GM06990 (cell line): Measurements from ENCODE around the gene CPXM2.

Source experiments
- DNase-seq: peaks from one replicate; pipeline ENCODE4 v3.0.0-alpha.2; 2011; ENCODE audit not compliant: insufficient read length; ENCODE audit errors: extremely low read depth
- H3K27me3 ChIP-seq: replicated peaks from 2 replicates; pipeline ENCODE4 v1.6.0; 2011; ENCODE audit warnings: low read length; ENCODE audit not compliant: control insufficient read depth, insufficient read depth
- H3K36me3 ChIP-seq: 2 replicates; pipeline ENCODE4 v1.5.1; 2011; ENCODE audit warnings: low read length; ENCODE audit not compliant: control insufficient read depth, insufficient read depth
- H3K4me3 ChIP-seq: replicated peaks from 2 replicates; pipeline ENCODE4 v1.5.1; 2011; ENCODE audit warnings: low read depth, mild to moderate bottlenecking, control low read depth, low read length
- CTCF ChIP-seq: IDR thresholded peaks from 2 replicates; pipeline ENCODE4 v1.5.1; 2011; ENCODE audit warnings: low read length, control low read depth, mild to moderate bottlenecking, inconsistent platforms; ENCODE audit not compliant: insufficient read depth, poor library complexity, severe bottlenecking

CPXM2 gene

GRCh38 chr10:123934846-123935245 is 43.2 kb upstream of the CPXM2 start:
- H3K4me3 ChIP-seq, result no peak overlapping the region
- no peaks in the 10 kb centered on the region; the same call in 1 of the 2 replicates for H3K27me3 ChIP-seq
- H3K36me3 ChIP-seq, result no peaks in the 10 kb centered on the region
- TF ChIP-seq CTCF, result no peak
- DNase-seq, result no peak

- Histone ChIP-seq H3K36me3 (no peaks in the 10 kb centered on the region), H3K27me3 (no peaks in the 10 kb centered on the region), H3K4me3 (no peak overlapping the region)
- DNase-seq, result no peak
- TF ChIP-seq CTCF, result no peak
Observed at GRCh38 chr10:123930340-123931001, 38.9 kb upstream of the CPXM2 start.

GRCh38 chr10:123929791-123930190 is 38.2 kb upstream of the CPXM2 start:
- no peak for TF ChIP-seq CTCF
- Histone ChIP-seq H3K4me3 (no peak overlapping the region), H3K27me3 (no peaks in the 10 kb centered on the region), H3K36me3 (no peaks in the 10 kb centered on the region)
- no peak for DNase-seq

GRCh38 chr10:123928427-123928826 is 36.8 kb upstream of the CPXM2 start:
- Histone ChIP-seq H3K4me3 (no peak overlapping the region), H3K27me3 (no peaks in the 10 kb centered on the region), H3K36me3 (no peaks in the 10 kb centered on the region)
- TF ChIP-seq CTCF, result no peak
- DNase-seq, result no peak

- DNase-seq, result peak; percentile 29
- no peak for TF ChIP-seq CTCF
- no peaks in the 10 kb centered on the region for H3K27me3 ChIP-seq
- no peaks in the 10 kb centered on the region for H3K36me3 ChIP-seq
- no peak overlapping the region for H3K4me3 ChIP-seq
Observed at GRCh38 chr10:123926401-123927264, 35.0 kb upstream of the CPXM2 start.
